Measurements from ENCODE around the gene APCDD1. TPM values are rescaled to one million over a fixed set of nuclear protein-coding genes. Genes with fewer than 3 reads are reported as not detected.

Gene APCDD1
- total RNA-seq, 2 donors from 2014 or later, result 38.2 to 75.8 TPM

GRCh38 chr18:10432781-10433180, 21.7 kb upstream of the APCDD1 start:
- ATAC-seq (ENCODE audit: insufficient number of reproducible peaks, low FRiP score, low read depth) (no peak), DNase-seq (ENCODE audit: low spot score) (no peak)
- TF ChIP-seq CTCF (IDR thresholded peaks at IDR 0.05), result no peak
- no peaks in the 10 kb centered on the region for H3K9me3 ChIP-seq
- H3K27ac ChIP-seq, result no peak overlapping the region
- H3K4me1 ChIP-seq (ENCODE audit: control insufficient read depth in 1 of 2, low read depth in 2 of 2), result no peaks in the 10 kb centered on the region
- no peak overlapping the region for H3K4me3 ChIP-seq
- no peaks in the 10 kb centered on the region for H3K36me3 ChIP-seq
- no peaks in the 10 kb centered on the region for H3K27me3 ChIP-seq (replicated peaks; ENCODE audit: insufficient read depth)

DNA sequence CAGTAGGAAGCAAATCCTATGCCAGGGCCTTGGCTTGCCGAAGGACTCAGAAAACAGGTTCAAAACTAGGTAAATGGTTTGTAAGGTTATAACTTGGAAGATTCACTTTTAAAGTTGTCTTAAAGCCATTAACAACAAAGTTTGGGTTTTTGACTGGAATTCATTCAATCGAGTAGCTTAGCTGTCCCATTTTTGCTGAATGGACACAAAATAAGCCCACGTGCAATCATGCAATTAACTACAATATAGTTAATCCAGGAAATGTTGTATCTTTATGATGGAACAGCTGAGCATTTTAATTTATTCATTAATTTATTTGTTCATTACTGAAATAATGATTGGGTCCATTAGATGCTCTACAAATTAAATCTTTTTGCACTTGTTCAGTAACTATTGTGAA, 18.3 kb upstream of the APCDD1 start:
- Histone ChIP-seq H3K36me3 (no peaks in the 10 kb centered on the region), H3K27ac (no peak overlapping the region), H3K4me3 (no peak overlapping the region), H3K27me3 (replicated peaks; ENCODE audit: insufficient read depth) (no peaks in the 10 kb centered on the region), H3K9me3 (no peaks in the 10 kb centered on the region), H3K4me1 (ENCODE audit: control insufficient read depth in 1 of 2, low read depth in 2 of 2) (no peaks in the 10 kb centered on the region)
- ATAC-seq (ENCODE audit: insufficient number of reproducible peaks, low FRiP score, low read depth) (no peak), DNase-seq (ENCODE audit: low spot score) (no peak)
- TF ChIP-seq CTCF (IDR thresholded peaks at IDR 0.05), result no peak

DNA sequence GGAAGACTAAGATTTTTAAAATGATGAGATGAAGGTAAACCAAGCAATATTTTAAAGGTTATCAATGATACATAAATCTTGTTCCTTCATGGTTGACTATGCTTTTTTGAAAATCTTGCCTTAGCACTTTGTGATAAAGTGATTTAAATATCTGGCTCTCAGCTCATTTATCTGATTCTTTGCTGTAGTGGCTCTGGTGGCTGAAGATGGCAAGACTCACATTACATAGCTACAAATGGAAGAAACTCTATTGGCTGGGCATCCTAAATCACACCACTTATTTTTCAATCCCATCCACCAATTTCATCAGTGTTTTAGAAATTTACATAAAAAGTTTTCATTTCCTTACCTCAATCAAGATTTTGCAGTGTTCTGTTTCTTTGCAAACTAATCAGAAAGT, 16.6 kb upstream of the APCDD1 start:
- TF ChIP-seq CTCF (IDR thresholded peaks at IDR 0.05), result peak; percentile 33
- H3K27ac ChIP-seq, result no peak overlapping the region
- no peaks in the 10 kb centered on the region for H3K9me3 ChIP-seq
- H3K36me3 ChIP-seq, result no peaks in the 10 kb centered on the region
- H3K4me3 ChIP-seq, result no peak overlapping the region
- no peaks in the 10 kb centered on the region for H3K4me1 ChIP-seq (ENCODE audit: control insufficient read depth in 1 of 2, low read depth in 2 of 2)
- ATAC-seq (ENCODE audit: insufficient number of reproducible peaks, low FRiP score, low read depth) (no peak), DNase-seq (ENCODE audit: low spot score) (no peak)
- H3K27me3 ChIP-seq (replicated peaks; ENCODE audit: insufficient read depth), result no peaks in the 10 kb centered on the region

GRCh38 chr18:10439898-10440297, 14.5 kb upstream of the APCDD1 start:
- Histone ChIP-seq H3K27ac (no peak overlapping the region), H3K36me3 (no peaks in the 10 kb centered on the region), H3K4me3 (no peak overlapping the region), H3K27me3 (replicated peaks; ENCODE audit: insufficient read depth) (no peaks in the 10 kb centered on the region), H3K4me1 (ENCODE audit: control insufficient read depth in 1 of 2, low read depth in 2 of 2) (no peaks in the 10 kb centered on the region), H3K9me3 (no peaks in the 10 kb centered on the region)
- ATAC-seq (ENCODE audit: insufficient number of reproducible peaks, low FRiP score, low read depth), result no peak
- no peak for DNase-seq (ENCODE audit: low spot score)
- no peak for TF ChIP-seq CTCF (IDR thresholded peaks at IDR 0.05)

- Histone ChIP-seq H3K36me3 (no peaks in the 10 kb centered on the region), H3K4me3 (no peak overlapping the region), H3K9me3 (no peaks in the 10 kb centered on the region), H3K27me3 (replicated peaks; ENCODE audit: insufficient read depth) (no peaks in the 10 kb centered on the region), H3K4me1 (ENCODE audit: control insufficient read depth in 1 of 2, low read depth in 2 of 2) (no peaks in the 10 kb centered on the region), H3K27ac (no peak overlapping the region)
- ATAC-seq (ENCODE audit: insufficient number of reproducible peaks, low FRiP score, low read depth), result no peak
- no peak for DNase-seq (ENCODE audit: low spot score)
- no peak for TF ChIP-seq CTCF (IDR thresholded peaks at IDR 0.05)
Measured at GRCh38 chr18:10440884-10441283, 13.6 kb upstream of the APCDD1 start.

All from thoracic aorta (tissue), 2 donors.